HEK293 (cell line): ENCODE measurements around the gene PNN.
A peak's percentile ranks its signal among the peaks of the same experiment; 100 is the strongest.
"Not testable (repeated sequence)": the region's sequence is repeated elsewhere in the genome, so short reads cannot be mapped to it uniquely, and the experiment has no call there.

Experiments
- CTCF ChIA-PET: fragments of 350-600 bp; formaldehyde crosslinking; extraction: SDS; loops from one replicate; lab custom pipeline; 2021; ENCODE audit warnings: antibody characterized with exemption; lab: Yijun Ruan, JAX
- POLR2A ChIA-PET: fragments of 300-600 bp; formaldehyde crosslinking; extraction: SDS; loops from one replicate; lab custom pipeline; 2020; ENCODE audit warnings: antibody characterized with exemption, inconsistent platforms; lab: Yijun Ruan, JAX
- H3K27ac ChIP-seq: fragments of 200-500 bp; sonication (Bioruptor generic); 2 replicates; pipeline ENCODE4 v1.5.1; 2014; ENCODE audit warnings: low read depth, low read length, control low read depth, inconsistent platforms; ENCODE audit errors: extremely low read depth
- H3K36me3 ChIP-seq, 2 experiments: fragments of 200-500 bp in 1 of 2; sonication (Bioruptor generic) in 1 of 2; 1 replicate in 1 of 2; 2 replicates in 1 of 2; pipeline ENCODE4 v1.5.1; 2014 to 2017; ENCODE audit warnings: inconsistent platforms in 2 of 2, low read length in 2 of 2; ENCODE audit not compliant: control insufficient read depth in 2 of 2, insufficient read depth in 1 of 2
- H3K4me1 ChIP-seq: fragments of 200-500 bp; sonication (Bioruptor generic); 2 replicates; pipeline ENCODE4 v1.5.1; 2014; ENCODE audit warnings: mild to moderate bottlenecking, low read length, inconsistent platforms; ENCODE audit not compliant: control insufficient read depth, insufficient read depth
- H3K4me3 ChIP-seq: 2 replicates; pipeline ENCODE4 v1.5.1; 2011; ENCODE audit warnings: low read depth, mild to moderate bottlenecking, control low read depth, low read length, moderate library complexity
- H3K9me3 ChIP-seq: fragments of 200-500 bp; sonication (Bioruptor generic); 2 replicates; pipeline ENCODE4 v1.5.1; 2014; ENCODE audit warnings: low read depth, low read length, inconsistent platforms; ENCODE audit not compliant: control insufficient read depth, insufficient read depth
- CTCF ChIP-seq: fragments of 450-650 bp; formaldehyde crosslinking; IDR thresholded peaks from 2 replicates; pipeline ENCODE4 v1.5.1; 2016; ENCODE audit warnings: missing biosample characterization, missing genetic modification characterization
- GFI1B ChIP-seq: fragments of 450-650 bp; formaldehyde crosslinking; IDR thresholded peaks from 2 replicates; pipeline ENCODE4 v1.5.1; 2016; ENCODE audit warnings: missing biosample characterization, missing genetic modification characterization
- WT1 ChIP-seq: fragments of 450-650 bp; formaldehyde crosslinking; IDR thresholded peaks from 2 replicates; pipeline ENCODE4 v1.5.1; 2016; ENCODE audit warnings: missing biosample characterization, missing genetic modification characterization
- ZBTB21 ChIP-seq: fragments of 450-650 bp; formaldehyde crosslinking; IDR thresholded peaks from 2 replicates; pipeline ENCODE4 v1.5.1; 2017; ENCODE audit warnings: missing biosample characterization, missing genetic modification characterization
- ZNF335 ChIP-seq: fragments of 450-650 bp; formaldehyde crosslinking; conservative IDR thresholded peaks from 2 replicates; pipeline ENCODE4 v1.5.1; 2016; ENCODE audit warnings: missing biosample characterization, missing genetic modification characterization
- ZNF350 ChIP-seq: fragments of 450-650 bp; formaldehyde crosslinking; IDR thresholded peaks from 2 replicates; pipeline ENCODE4 v1.5.0; 2017; ENCODE audit warnings: missing biosample characterization, mild to moderate bottlenecking, missing genetic modification characterization
- ZNF623 ChIP-seq: fragments of 450-650 bp; formaldehyde crosslinking; IDR thresholded peaks from 2 replicates; pipeline ENCODE4 v1.5.1; 2016; ENCODE audit warnings: missing biosample characterization, missing genetic modification characterization
- ZNF629 ChIP-seq: fragments of 450-650 bp; formaldehyde crosslinking; IDR thresholded peaks from 2 replicates; pipeline ENCODE4 v1.5.1; 2017; ENCODE audit warnings: missing biosample characterization, missing genetic modification characterization
- ZNF654 ChIP-seq: fragments of 450-650 bp; formaldehyde crosslinking; IDR thresholded peaks from 2 replicates; pipeline ENCODE4 v1.5.1; 2016; ENCODE audit warnings: low read depth, missing biosample characterization, missing genetic modification characterization
- ZNF707 ChIP-seq: fragments of 450-650 bp; formaldehyde crosslinking; IDR thresholded peaks from 2 replicates; pipeline ENCODE4 v1.5.1; 2016; ENCODE audit warnings: missing biosample characterization, missing genetic modification characterization
- ZNF768 ChIP-seq: fragments of 450-650 bp; formaldehyde crosslinking; IDR thresholded peaks from 2 replicates; pipeline ENCODE4 v1.5.1; 2018; ENCODE audit warnings: missing biosample characterization, mild to moderate bottlenecking, missing genetic modification characterization

Gene PNN

GRCh38 chr14:39230416-39231035, 55.5 kb downstream of the PNN start (continued):
- TF ChIP-seq ZNF707 (tag by site-specific recombination) (no peak), ZNF350 (tag by site-specific recombination) (no peak), GFI1B (tag by site-specific recombination) (no peak), WT1 (no peak), ZNF768 (no peak), ZNF623 (tag by site-specific recombination) (no peak)

GRCh38 chr14:39231751-39232553, 56.9 kb downstream of the PNN start:
- TF ChIP-seq ZNF335 (tag by site-specific recombination) (peak; percentile 71), ZBTB21 (tag by site-specific recombination) (peak; percentile 53; the same call in 1 of the 2 replicates), ZNF654 (peak; percentile 72), CTCF (tag by site-specific recombination) (peak; percentile 46; the same call in 1 of the 2 replicates), ZNF629 (tag by site-specific recombination) (peak; percentile 42)
- not testable (repeated sequence) for H3K36me3 ChIP-seq, H3K27ac ChIP-seq, H3K9me3 ChIP-seq, H3K4me3 ChIP-seq, H3K4me1 ChIP-seq
- POLR2A ChIA-PET, result interaction anchor here (1.7 kb wide), 1 partner anchor 57 kb away, joined by 4 read pairs; the partner anchor contains the start of gene PNN
- CTCF ChIA-PET, result interaction anchor here (0.6 to 2.5 kb wide), 16 partner anchors 10 to 397 kb away, joined by 3 to 21 read pairs (median 4); no protein-coding TSS in a partner anchor
